ENCODE data around the gene SERPING1.
"Not testable (repeated sequence)": the region's sequence is repeated elsewhere in the genome, so short reads cannot be mapped to it uniquely, and the experiment has no call there.

Gene SERPING1

GRCh38 chr11:57647960-57648800 lies 50.7 kb downstream of the SERPING1 start:
- DNase-seq (ENCODE audit: insufficient read length, low spot score): no peak
- no peak for FAIRE-seq
- no peak for TF ChIP-seq CTCF (IDR thresholded peaks at IDR 0.05; ENCODE audit: insufficient read depth, missing control alignments)

GRCh38 chr11:57648801-57649735 lies 51.6 kb downstream of the SERPING1 start:
- TF ChIP-seq CTCF (IDR thresholded peaks at IDR 0.05; ENCODE audit: insufficient read depth, missing control alignments): no peak
- FAIRE-seq (no peak), DNase-seq (ENCODE audit: insufficient read length, low spot score) (no peak)

- no peak for DNase-seq (ENCODE audit: insufficient read length, low spot score)
- TF ChIP-seq CTCF (IDR thresholded peaks at IDR 0.05; ENCODE audit: insufficient read depth, missing control alignments): no peak
- FAIRE-seq: no peak
These were observed 52.6 kb downstream of the SERPING1 start, which contains the start of gene YPEL4 for GRCh38 chr11:57649826-57650738. Gene YPEL4 (minus strand): TSS chr11:57649912. CDS start chr11:57647107, 2,805 bp downstream.

- FAIRE-seq: no peak
- DNase-seq (ENCODE audit: insufficient read length, low spot score): no peak
- TF ChIP-seq CTCF (IDR thresholded peaks at IDR 0.05; ENCODE audit: insufficient read depth, missing control alignments): no peak
These were observed 53.2 kb downstream of the SERPING1 start for GRCh38 chr11:57650739-57651090.

GRCh38 chr11:57651408-57651807 lies 53.9 kb downstream of the SERPING1 start:
- no peak for FAIRE-seq
- TF ChIP-seq CTCF (IDR thresholded peaks at IDR 0.05; ENCODE audit: insufficient read depth, missing control alignments): no peak
- DNase-seq (ENCODE audit: insufficient read length, low spot score): no peak

GRCh38 chr11:57652230-57652629 lies 54.7 kb downstream of the SERPING1 start:
- FAIRE-seq; DNase-seq (ENCODE audit: insufficient read length, low spot score): not testable (repeated sequence)

GRCh38 chr11:57652662-57653061 lies 55.2 kb downstream of the SERPING1 start:
- DNase-seq (ENCODE audit: insufficient read length, low spot score) (no peak), FAIRE-seq (no peak)
- no peak for TF ChIP-seq CTCF (IDR thresholded peaks at IDR 0.05; ENCODE audit: insufficient read depth, missing control alignments)
